Fibroblast of mammary gland (primary cell): ENCODE measurements around the gene KLK4.

ENCODE experiments used
- DNase-seq: peaks from one replicate; pipeline ENCODE4 v3.0.0-alpha.2; 2010; ENCODE audit warnings: low read depth
- H3K4me3 ChIP-seq: 2 replicates; pipeline ENCODE4 v1.5.1; 2011; ENCODE audit warnings: low read depth, mild to moderate bottlenecking, low read length, moderate library complexity; ENCODE audit not compliant: control insufficient read depth
- TF ChIP-seq, protein P1 (sequence below): conservative IDR thresholded peaks from 2 replicates; pipeline ENCODE4 v1.5.1; 2011; ENCODE audit warnings: low read depth, low read length, inconsistent platforms; ENCODE audit not compliant: control insufficient read depth, insufficient read depth

KLK4 gene

GRCh38 chr19:50908336-50908735 is 2.9 kb downstream of the KLK4 start:
- TF ChIP-seq, protein P1, sequence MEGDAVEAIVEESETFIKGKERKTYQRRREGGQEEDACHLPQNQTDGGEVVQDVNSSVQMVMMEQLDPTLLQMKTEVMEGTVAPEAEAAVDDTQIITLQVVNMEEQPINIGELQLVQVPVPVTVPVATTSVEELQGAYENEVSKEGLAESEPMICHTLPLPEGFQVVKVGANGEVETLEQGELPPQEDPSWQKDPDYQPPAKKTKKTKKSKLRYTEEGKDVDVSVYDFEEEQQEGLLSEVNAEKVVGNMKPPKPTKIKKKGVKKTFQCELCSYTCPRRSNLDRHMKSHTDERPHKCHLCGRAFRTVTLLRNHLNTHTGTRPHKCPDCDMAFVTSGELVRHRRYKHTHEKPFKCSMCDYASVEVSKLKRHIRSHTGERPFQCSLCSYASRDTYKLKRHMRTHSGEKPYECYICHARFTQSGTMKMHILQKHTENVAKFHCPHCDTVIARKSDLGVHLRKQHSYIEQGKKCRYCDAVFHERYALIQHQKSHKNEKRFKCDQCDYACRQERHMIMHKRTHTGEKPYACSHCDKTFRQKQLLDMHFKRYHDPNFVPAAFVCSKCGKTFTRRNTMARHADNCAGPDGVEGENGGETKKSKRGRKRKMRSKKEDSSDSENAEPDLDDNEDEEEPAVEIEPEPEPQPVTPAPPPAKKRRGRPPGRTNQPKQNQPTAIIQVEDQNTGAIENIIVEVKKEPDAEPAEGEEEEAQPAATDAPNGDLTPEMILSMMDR = no peak

GRCh38 chr19:50906217-50906616 is 5.0 kb downstream of the KLK4 start:
- TF ChIP-seq, protein P1 = peak; percentile 58
- peak; percentile 23 for DNase-seq
- no peak overlapping the region for H3K4me3 ChIP-seq

More at GRCh38 chr19:50908336-50908735, 2.9 kb downstream of the KLK4 start:
- no peak for DNase-seq
- no peak overlapping the region for H3K4me3 ChIP-seq

DNA sequence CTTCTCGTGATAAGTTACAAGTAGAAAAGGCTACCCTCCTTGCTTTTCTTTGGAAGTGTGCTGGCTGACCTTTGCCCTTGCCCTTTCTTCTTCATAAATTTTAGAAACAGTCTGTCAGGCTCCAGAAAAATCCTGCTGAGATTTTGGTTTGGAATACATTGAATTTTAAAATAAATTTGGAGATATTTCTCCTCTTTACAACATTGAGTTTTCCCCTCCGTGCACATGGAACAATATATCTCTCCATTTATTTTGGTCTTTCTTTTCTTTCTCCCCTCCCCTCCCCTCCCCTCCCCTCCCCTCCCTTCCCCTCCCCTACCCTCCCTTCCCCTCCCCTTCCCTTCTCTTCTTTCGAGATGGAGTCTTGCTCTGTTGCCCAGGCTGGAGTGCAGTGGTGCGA is 8.6 kb downstream of the KLK4 start:
- TF ChIP-seq, protein P1 = no peak
- H3K4me3 ChIP-seq = no peak overlapping the region
- DNase-seq = no peak

DNA sequence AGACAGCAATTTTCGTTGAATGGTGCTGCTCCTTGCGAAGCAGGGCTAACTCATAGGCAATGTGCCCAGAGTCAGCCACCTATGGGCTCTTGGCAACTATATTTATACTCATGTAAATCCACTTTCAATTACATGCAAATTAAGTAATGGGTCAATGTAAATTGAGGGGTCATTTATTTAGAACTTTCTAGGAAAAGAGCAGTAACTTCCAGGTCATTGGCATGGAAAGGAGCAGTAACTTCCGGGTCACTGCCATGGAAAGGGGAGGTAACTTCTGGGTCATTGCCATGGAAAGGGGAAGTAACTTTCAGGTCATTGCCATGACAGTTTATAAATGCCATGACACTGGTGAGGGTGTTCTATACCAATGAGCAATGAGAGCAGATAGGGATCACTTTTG is 11.6 kb downstream of the KLK4 start:
- TF ChIP-seq, protein P1 = no peak
- no peak for DNase-seq
- H3K4me3 ChIP-seq = no peak overlapping the region

GRCh38 chr19:50898018-50898417 is 13.2 kb downstream of the KLK4 start:
- no peak for DNase-seq
- TF ChIP-seq, protein P1 = no peak
- no peak overlapping the region for H3K4me3 ChIP-seq

DNA sequence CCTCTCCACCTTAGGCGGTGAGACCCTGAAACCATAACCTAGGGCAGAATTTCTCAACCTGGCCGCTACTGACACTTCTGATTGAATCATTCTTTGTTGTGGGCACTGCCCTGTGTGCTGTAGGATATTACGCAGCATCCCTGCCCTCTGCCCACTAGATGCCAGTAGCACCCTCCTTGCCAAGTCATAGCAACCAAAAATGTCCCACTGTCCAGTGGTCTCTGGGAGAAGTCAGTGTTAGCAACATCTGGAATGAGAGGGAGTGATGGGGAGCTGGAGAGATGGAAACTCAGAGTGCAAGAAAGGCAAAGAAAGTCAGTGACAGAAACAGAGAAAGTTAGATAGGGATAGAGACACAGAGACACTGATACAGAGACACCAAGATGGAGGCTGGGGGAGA is 13.6 kb downstream of the KLK4 start:
- TF ChIP-seq, protein P1 = no peak
- DNase-seq = no peak
- no peak overlapping the region for H3K4me3 ChIP-seq

DNA sequence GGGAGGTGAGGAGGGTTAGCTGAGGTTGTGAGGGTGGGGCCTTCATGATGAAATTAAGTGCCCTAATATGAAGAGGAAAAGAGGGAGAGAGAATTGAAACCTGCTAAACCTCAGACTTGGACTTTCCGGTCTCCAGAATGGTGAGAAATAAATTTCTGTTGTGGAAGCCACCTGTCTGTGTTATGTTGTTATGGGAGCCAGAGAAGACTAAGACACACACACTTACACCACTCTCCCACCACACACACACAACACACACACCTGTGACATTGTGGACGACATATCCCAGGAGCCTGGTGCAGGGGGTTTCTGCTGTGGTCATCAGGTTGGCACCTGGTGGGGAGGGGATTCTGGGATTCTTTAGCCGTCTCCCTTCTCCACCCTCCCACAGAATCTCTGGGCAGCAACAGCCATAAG is 14.0 kb downstream of the KLK4 start:
- no peak overlapping the region for H3K4me3 ChIP-seq
- DNase-seq = no peak
- TF ChIP-seq, protein P1 = no peak
